Measurements from ENCODE around the gene RASSF9.

RASSF9 gene

DNA sequence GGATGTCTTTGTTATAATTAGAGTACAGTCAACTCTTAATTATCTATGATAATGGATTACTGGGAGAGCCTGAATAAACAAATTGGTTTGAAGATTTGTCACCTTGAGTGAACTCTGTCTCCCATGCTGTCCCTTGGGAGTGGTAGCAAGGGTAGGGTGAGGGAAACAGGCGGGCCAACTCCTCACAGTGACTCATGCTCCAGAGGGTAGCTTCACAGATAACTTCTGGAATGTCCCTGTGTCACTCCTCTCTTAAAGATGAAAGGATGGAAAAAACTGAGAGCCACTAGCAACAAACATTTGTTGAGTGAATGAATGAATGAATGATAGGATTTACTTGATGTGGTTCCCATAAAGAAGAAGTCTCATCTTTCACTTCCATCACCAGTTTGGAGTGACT is 53.5 kb downstream of the RASSF9 start:
- DNase-seq (ENCODE audit: extremely low read depth, low read depth) = no peak
- TF ChIP-seq, protein P1, sequence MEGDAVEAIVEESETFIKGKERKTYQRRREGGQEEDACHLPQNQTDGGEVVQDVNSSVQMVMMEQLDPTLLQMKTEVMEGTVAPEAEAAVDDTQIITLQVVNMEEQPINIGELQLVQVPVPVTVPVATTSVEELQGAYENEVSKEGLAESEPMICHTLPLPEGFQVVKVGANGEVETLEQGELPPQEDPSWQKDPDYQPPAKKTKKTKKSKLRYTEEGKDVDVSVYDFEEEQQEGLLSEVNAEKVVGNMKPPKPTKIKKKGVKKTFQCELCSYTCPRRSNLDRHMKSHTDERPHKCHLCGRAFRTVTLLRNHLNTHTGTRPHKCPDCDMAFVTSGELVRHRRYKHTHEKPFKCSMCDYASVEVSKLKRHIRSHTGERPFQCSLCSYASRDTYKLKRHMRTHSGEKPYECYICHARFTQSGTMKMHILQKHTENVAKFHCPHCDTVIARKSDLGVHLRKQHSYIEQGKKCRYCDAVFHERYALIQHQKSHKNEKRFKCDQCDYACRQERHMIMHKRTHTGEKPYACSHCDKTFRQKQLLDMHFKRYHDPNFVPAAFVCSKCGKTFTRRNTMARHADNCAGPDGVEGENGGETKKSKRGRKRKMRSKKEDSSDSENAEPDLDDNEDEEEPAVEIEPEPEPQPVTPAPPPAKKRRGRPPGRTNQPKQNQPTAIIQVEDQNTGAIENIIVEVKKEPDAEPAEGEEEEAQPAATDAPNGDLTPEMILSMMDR (IDR thresholded peaks at IDR 0.05; ENCODE audit: low read depth, low read length) = no peak

GRCh38 chr12:85781766-85782165 is 54.4 kb downstream of the RASSF9 start:
- TF ChIP-seq, protein P1 (IDR thresholded peaks at IDR 0.05; ENCODE audit: low read depth, low read length) = no peak

DNA sequence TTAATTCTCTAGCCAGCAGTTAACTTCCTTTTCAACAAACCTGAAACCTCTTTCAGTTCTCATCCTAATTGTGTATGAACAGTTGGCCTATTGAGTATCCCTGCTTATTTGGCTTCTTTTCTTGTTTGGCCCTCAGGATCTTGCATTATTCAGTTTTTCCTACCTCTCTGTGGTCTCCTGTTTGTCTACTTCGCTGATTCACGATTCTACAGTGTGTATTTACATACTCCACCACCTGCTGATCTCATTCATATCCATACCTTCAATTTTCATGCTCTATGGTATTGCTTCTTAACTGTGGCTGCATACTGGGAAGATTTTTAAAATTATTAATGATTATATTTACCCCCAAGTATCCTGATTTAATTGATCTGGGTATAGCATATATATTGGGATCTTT is 56.4 kb downstream of the RASSF9 start:
- no peak for DNase-seq (ENCODE audit: extremely low read depth, low read depth)
- TF ChIP-seq, protein P1 (IDR thresholded peaks at IDR 0.05; ENCODE audit: low read depth, low read length) = no peak

More at GRCh38 chr12:85781766-85782165, 54.4 kb downstream of the RASSF9 start:
- DNase-seq (ENCODE audit: extremely low read depth, low read depth) = no peak

GRCh38 chr12:85775091-85775490 is 61.1 kb downstream of the RASSF9 start:
- TF ChIP-seq, protein P1 (IDR thresholded peaks at IDR 0.05; ENCODE audit: low read depth, low read length) = no peak
- DNase-seq (ENCODE audit: extremely low read depth, low read depth) = no peak

DNA sequence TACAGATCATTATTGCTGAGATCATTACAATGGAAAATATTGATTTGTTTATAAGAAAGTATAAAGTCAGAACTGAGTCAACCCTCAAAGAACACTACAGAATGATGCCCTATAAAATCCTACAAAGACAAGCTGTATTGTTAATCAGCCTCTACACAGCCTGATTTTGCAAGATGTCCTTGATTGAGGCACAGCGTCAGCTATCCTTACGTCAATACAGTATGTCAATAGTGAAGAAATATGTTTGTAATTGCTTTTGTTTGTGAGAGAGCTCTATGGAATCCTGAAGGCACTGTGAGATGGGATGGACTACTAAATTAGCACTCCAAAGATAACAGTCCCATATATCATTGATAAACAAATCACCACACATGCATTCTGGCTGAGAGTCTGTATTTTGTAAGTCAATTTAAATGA is 70.7 kb downstream of the RASSF9 start:
- TF ChIP-seq, protein P1 (IDR thresholded peaks at IDR 0.05; ENCODE audit: low read depth, low read length) = no peak
- no peak for DNase-seq (ENCODE audit: extremely low read depth, low read depth)

- TF ChIP-seq, protein P1 (IDR thresholded peaks at IDR 0.05; ENCODE audit: low read depth, low read length) = no peak
- no peak for DNase-seq (ENCODE audit: extremely low read depth, low read depth)
These were observed 76.6 kb downstream of the RASSF9 start for GRCh38 chr12:85759623-85760022.

DNA sequence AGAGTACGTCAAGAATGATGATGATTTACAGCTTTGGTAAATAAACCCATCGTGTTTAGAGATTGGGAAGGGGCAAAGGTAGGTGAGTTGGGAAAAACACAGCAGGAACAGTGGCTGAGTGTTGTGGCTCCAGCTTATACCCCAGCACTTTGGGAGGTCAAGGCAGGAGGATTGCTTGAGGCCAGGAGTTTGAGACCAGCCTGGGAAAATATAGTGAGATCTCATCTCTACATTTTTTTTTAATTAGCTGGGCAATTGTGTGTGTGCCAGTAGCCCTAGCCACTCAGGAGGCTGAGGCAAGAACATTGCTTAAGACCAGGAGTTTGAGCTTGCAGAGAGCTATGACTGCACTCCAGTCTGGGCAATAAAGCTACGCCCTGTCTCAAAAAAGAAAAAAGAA is 77.1 kb downstream of the RASSF9 start:
- DNase-seq (ENCODE audit: extremely low read depth, low read depth) = no peak
- TF ChIP-seq, protein P1 (IDR thresholded peaks at IDR 0.05; ENCODE audit: low read depth, low read length) = no peak

Data from AG09319 (cell line).